HG02852 (cell line): Measurements from ENCODE around the gene PIPOX.

Source experiments
- ATAC-seq: cut with Tn5 transposase; IDR thresholded peaks from one replicate; pipeline ENCODE4 v1.9.1; 2021; ENCODE audit warnings: mild to moderate bottlenecking, moderate library complexity; ENCODE audit not compliant: unreplicated experiment

Gene PIPOX

DNA sequence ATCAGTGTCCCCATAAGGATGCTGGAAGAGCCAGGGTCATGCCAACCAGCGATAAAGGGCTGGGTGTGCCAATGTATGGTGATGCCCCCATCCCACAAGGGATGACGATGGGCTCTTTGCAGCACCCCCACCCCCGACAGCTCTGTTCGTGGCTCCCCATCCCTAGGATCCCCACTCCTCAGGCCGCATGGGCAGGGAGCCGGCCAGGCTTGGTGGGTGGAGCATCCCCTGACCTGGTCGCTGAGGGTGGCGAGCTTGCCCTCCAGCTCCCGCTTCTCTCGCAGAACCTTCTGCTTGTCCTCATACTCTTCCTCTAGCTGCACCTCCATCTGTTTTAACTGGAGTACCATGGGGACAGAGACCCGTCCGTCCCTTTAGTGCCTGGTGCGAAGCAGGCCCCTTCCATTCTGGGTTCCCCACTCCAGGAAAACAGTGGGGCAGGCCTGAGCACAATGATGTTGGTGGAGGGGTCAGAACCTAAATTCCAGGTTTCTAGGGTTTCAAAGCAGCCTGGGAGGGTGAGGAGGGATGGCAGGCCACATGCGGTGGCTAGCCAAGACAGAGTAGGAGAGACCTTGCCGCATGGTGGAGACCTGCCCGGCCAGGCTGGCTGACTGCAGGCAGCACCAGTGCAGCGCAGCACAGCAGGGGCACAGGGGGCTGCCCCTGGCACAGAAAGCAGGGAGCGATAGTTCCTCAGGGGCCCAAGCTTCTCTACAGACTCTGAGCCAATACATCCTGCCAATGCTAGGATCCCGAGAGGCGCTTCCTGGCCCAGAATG is 50.3 kb downstream of the PIPOX start:
- ATAC-seq: no peak

DNA sequence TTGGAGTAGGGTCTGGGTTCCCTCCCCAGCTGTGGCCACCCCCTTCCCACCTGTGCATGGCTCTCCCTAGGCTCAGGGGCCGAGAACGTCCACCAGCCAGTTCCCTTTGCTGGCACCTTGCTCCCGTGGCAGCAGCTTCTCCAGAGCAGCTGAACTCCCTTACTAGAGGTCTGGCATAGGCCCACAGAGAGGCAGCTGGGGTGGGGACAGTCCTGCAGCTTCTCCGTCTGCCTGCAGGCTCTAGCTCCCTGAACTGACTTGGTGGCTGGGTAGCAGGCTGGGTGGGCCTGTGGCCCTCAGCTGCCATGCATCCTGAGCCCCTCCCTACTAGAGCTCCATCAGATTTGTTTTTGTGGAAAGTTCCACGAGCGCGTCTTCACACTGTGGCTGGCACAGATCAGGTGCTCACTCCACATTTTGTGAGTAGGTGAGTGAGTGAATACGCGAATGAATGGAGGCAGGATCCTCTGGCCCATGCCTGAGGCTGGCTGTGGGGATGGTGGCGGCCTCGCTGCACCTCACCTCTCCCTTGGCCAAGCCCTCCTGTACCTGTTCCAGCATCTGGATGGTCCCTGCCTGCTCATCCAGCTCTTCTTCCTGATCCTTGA is 51.3 kb downstream of the PIPOX start:
- ATAC-seq: no peak

DNA sequence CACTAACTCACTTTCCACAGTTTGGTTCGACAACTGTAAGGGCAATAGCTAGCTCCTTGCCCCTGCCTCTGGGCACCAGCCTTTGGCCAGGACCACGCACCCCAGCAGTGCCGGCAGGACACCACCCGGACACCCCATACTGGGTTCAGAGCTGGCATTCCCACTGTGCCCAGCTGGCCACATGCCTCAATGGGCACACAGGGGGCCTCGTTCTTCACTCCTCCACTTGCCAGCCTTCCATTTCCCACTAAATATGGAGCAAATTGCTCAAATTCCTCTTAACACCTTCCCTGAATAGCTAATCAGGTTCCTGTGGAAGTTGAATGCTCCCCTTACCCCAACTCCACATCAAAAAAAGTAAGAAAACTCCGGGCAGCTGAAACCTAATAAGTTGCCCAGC is 52.5 kb downstream of the PIPOX start:
- no peak for ATAC-seq

DNA sequence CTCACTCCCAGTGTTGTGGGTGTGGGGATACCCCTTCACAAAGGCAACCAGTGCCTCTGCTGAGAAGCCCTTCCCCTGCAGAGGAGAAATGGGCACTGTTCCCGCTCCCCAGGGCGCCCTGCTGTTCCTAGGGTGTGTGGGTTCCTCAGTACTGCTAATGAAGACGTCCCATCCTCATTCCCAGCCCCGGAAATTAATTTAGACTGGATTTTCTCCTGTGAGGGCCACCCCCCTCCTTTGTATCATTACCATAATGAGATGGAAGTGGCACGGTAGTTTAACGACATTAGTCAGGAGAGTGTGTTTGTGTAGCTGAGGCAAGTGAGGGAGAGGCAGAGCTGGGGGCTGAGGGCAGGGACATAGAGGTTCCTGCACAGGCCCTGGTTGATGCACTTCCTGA is 53.2 kb downstream of the PIPOX start:
- ATAC-seq: no peak

DNA sequence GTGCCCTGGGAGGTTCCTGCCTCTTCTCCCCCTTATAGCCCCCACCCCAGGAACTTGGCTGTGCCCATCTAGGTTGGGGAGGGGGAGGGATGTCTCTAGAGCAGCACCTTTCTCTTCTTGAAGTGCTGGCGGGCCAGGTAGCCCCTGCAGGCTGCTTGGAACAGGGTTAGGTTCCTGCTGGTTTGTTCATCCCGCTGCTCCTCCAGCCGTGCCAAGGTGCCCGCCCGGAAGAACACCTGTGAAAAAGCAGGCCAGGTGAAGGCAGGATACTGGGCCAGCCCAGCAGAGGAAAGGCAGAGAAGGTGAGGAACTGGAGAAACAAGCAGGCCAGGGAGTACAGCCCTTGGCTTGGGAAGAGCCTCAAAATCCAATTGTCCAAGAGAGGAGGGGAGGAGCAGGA is 56.6 kb downstream of the PIPOX start:
- ATAC-seq: no peak

DNA sequence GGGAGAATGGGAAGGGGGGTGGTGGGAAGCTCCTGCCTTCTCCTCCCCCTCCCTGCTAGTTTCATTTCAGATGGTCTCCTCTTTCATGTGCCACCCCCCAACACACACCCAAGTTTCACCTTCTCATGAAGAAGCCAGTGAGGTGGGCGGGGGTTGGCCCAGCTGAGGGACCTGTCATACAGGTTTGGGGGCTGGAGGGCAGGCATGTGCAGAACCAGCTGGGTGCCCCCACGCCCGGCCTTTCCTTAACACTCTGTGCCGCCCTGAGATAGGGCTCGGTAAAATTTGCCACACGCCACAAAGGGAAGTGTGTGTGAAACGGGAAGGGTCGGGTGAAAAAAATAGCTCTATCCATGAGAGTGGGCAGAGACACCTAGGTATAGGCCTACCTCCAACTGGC is 57.4 kb downstream of the PIPOX start:
- ATAC-seq: no peak

GRCh38 chr17:29102046-29102445 is 59.1 kb downstream of the PIPOX start:
- no peak for ATAC-seq

- ATAC-seq: no peak
These were observed 59.8 kb downstream of the PIPOX start for GRCh38 chr17:29102741-29103181.

- no peak for ATAC-seq
These were observed 60.4 kb downstream of the PIPOX start for GRCh38 chr17:29103341-29103740.
